ENCODE measurements around the gene GPC6.
A peak's percentile ranks its signal among the peaks of the same experiment; 100 is the strongest.
"Not testable (repeated sequence)": the region's sequence is repeated elsewhere in the genome, so short reads cannot be mapped to it uniquely, and the experiment has no call there.

GPC6 gene

DNA sequence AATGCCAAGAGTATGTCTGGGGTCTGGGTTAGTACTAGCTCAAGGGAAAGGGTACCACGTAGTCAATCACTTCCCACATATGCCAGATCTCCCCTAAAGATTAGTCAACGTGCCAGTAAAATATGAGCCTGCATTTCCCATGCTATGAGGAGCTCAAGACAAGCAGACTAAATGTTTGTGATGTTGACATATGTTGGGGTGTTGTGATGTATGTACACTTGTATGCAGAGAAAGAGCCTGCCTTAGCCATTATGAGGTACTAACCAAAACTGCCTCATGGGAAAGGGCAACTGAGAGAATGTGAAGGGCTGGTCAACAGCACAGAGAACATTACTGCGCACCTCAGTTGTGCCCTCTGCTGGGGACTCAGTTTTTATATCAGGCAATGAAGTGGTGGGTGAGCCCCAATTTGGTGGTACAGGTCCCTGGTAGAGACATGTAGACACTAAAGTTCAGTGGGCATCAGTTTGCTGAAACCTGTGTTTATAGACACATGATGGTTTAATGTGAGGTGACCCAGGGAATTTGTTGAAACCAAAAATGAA, 965.9 kb downstream of the GPC6 start:
- DNase-seq = no peak

DNA sequence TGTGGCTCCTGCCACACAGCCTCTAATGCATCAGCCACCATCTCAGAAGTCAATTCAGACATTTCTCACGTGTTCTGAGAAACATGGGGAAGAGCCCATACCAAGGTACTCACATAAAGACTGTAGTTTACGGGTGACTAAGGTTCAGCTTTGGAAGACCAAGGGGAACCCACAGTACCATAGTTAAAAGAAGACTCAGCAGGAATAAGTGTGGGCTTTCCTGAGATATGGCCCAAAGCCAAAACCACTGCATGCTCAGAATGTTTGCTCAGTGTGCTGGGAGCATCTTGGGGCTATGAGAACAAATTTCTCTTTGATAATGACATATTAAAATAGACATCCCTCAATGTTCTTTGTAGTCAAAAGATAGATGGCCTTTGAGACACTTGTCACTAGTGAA, 969.1 kb downstream of the GPC6 start:
- peak; percentile 44 for DNase-seq

DNA sequence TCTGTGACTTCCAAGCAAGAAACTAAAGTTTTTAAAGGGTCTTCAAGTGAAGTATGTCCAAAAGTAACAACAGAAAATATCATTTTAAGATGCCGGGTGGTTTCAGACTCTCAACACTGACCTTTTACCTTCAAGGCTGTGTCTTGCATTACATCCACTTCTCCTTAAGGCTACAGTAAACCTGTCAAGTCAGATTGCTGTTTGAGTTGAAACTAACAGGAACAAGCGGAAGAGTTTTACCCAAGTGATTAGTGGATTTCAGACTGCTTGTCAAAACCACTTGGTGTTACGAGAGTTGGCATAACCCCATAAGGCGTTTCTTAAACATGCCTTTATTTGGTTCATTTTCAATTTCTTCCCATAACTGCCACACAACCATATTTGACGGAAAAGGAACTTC, 969.8 kb downstream of the GPC6 start:
- no peak for DNase-seq

DNA sequence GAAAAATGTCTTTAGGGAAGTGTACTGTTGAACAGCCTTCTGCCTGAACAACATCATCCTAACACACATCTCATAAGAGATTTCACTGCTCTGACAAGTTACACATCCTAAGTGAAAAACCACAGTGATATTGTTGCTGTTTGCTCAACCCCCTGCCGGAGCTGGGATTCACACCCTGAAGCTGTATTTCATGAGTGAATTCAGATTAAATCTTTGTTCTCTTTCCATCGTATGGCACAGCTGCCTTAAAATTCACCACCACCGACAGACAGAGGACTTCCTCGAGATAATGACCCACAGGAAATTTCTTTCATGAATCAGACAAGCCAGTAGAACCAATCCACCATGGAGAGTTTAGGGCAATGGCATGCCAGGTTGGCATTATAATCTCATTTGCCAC, 972.1 kb downstream of the GPC6 start:
- DNase-seq = no peak

DNA sequence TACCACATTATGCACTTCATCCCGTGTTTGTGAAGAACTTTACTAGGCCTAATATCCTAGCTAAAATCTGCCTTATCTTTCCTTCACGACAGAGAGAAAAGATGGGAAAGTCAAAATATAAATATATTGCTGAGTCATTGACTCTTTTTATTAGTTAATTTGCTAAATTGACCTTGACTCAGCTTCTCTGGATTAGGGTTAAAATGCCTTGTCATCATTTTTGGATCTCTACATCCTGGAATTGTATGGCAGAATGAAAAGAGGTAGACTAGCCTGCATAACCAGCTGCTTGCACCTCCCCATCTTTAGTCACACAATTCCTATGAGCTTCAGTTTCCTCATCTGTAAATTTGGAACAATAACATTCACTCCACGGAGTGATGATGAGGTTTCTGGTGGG, 972.5 kb downstream of the GPC6 start:
- no peak for DNase-seq

DNA sequence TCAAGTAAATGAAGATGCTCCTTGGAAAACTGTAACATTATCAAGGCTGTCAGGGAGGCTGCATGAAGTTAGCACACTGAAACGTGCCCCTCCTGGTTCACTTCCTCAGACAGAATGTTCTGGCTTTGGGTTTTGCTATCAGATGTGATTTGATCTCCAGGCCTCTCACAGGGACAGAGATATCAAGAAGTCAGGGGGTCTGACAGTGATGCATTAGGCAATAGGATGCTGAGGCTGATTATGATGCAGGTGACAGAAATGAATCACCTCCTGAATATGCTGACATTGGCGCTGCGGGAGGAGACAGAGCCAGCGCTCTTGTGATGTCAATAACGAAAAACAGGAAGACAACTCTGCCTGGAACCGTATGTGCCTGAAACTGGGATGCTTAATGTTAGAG, 974.4 kb downstream of the GPC6 start:
- no peak for DNase-seq

DNA sequence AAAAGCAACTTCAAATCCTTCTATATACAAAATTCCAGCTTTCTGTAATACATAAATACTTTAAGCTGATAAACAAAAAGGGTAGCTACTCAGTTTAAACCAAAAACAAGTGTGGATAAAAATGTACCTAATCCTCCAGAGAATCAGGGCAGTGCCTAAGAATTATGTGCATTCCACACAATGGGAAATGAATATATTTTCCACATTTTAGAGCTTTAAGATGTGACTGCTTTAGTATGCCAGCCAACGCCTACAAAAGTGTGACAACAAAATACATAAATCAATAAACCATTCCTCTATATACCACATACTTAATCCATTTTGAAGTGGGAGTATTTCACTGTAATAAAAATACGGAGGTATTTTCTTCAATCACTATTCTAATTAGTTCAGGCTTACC, 977.6 kb downstream of the GPC6 start:
- no peak for DNase-seq

DNA sequence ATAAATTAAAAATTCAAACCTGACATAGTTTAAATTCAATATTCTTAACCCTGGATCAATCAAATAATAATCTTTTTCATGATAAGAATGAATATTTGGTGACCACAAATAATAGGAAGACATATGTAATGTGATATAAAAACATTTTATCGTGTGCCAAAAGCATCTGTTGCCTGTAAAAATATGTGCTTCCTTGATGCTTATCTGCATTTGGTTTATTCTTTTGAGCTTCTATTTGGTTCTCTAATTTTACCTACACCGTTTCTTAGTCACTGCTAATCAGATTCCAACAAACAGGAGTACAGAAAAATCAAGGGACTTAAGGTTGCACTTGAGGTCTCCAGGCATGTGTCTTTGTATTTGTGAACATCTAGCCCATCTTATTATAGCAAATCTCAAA, 978.3 kb downstream of the GPC6 start:
- no peak for DNase-seq

DNA sequence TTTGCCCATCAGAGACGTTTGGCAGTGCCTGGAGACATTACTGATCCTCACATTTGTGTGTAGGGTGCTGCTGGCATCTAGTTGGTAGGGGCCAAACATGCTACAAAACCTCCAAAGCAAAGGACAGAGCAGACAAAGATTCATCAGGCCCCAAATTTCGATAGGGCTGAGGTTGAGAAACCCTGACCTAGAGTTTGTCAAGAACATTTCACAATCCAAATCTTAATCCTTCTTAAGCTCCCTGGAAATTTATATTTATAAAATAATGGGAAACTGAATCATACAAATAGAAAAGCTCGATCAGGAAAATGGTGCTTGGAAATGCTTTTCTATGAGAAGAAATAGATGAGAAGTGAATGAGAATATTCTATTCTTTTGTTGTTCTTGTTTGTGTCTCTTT, 979.3 kb downstream of the GPC6 start:
- no peak for DNase-seq

DNA sequence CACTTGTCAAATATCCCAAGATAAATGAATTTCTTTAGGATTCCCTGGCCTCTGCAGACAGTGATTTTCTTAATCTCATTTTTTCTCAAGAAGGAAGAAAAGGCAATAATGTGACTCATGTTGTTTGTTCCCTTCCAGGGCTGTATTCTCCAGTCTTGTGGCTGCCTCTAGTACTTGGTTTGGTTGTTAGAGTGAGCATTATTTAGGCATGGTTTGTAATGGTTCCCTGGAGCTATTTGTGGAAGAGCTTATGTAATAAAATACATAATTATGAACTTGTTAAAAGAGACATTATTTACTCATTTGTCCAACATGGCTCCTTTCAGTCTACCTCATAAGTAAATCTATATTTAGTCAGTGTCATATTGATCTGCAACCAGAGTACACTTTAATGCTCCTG, 982.5 kb downstream of the GPC6 start:
- no peak for DNase-seq

DNA sequence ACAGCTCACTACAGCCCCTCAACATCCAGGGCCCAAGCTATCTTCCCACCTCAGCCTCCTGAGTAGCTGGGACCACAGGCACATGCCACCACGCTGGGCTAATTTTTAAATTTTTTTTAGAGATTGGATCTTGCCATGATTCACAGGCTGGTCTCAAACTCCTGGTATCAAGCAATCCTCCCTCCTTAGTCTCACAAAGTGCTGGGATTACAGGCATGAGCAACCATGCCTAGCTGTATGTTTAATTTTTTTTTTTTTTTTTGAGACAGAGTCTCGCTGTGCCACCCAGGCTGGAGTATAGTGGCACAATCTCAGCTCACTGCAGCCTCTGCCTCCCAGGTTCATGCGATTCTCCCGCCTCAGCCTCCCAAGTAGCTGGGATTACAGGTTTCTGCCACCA, 983.3 kb downstream of the GPC6 start:
- DNase-seq = not testable (repeated sequence)

DNA sequence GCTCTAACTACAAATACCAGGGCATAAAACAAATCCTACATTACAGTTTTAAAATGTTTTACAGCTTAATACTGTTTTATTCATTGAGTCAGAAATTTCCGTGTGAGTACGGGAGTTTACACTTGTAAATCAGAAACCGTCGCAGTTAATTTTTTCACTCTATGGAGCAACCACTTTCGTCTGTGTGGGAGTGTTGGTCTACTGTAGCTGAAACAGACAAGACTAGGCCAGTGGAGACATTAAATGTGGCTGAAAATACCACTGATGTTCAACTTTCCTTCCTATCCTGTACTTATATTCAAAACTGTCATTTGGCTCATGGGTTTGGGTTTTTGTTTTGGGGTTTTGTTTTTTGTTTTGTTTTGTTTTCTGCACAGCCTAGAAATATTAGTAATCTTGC, 984.2 kb downstream of the GPC6 start:
- no peak for DNase-seq

DNA sequence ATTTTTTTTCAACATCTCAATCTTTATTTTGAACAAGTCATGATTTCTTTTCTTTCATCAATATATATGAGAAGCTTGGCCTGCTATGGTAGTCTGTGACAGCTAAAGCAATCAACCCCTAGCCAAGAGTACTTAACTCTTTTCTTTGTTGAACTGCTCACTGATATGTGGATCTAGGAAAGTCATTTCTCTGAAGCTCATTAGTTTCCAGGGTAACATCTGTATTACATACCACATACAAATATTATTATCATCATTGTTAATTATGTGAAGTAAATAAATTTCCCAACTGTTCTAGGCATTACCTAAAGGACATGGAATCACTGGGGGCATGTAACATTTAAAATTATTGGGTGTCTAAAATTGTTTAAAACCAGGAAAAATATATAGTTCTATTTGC, 985.6 kb downstream of the GPC6 start:
- DNase-seq = no peak

DNA sequence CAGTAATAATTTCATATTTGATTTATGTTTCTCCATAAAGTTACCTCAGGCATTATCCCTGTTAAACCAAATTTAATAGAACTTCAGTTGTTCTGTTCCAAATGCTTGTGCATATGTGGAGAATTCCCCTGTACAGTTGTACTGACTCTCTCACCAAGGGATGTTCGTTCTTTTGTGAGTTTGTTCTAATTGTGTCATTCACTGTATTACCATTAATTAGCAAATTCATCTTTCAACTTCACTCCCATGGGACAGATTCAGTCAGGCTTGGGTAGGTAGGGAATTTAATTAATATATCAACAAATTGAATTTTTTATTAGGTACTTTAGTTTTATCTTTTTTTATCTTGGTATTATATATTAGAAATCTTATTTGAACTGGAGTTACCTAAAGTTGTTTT, 987.5 kb downstream of the GPC6 start:
- no peak for DNase-seq

DNA sequence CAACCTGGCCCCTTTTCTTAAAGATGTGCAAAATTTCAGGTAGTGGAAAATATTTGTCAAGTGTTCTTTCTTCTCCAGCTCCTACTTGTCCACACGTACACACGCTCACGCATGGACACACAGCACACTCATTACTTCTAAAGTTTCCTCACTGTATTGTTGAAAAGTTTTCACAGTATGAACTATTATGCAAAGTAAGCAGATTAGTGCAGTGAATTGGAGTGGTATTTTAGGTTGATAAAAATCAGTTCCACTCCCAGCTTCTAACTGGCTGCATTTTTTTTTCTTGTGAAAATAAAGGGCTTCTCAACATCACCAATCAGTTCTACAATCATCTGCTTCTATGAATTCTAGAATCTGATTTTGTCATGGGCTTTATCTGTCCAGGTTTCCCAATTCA, 988.4 kb downstream of the GPC6 start:
- no peak for DNase-seq

DNA sequence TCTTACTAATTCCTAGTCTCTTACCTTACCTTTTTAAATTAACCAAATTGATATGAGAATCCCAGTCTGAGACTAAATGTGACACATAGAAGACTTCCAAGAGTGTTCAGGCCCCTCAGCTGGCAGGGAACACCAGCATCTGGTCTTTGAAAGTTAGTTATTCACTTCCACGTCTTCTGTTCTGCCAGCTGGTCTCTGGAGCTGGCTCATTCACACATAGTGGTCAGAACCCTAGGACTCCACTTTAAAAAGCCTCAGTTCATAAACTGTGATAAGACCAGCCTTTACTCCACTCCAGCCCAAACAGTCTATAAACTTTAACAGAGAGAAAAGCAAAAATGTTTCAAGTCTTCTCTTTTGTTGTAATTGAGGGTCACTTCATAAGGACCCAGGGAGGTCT, 989.9 kb downstream of the GPC6 start:
- no peak for DNase-seq

DNA sequence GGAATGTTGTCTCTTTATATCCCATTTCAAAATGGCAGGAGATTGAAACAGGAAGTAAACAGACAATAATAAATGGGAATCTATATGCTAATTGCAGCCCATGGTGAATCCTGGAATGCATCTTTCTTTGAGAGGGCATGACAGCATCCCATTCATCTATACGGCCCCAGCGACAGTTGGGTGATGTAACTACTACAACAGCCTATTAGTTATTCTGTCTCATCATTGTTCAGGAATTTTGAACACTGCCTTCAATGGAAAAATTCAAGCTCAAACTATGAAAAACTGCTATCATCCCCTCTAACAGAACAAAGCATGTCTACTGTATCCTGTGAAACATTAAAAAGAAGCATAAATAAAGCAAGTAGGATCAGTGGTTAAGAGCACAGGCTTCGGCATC, 990.8 kb downstream of the GPC6 start:
- DNase-seq = no peak

DNA sequence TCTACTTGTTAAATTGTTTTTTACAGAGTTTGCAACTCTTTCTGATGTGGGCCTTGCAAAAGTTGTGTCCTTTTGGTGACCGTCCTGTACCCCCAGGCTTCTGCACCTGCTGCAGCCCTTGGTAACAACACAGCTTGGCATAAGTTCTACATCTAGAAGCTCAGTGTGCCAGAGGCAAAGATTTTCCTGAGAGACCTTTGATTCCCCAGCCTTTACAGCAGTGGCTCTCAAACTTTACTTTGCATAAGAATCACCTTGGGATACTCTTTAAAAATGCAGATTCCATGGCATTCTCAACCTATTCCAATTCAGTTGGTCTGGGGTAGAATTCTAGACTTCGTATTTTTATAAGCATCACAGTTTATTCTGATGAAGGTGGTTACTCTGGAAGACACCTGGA, 991.9 kb downstream of the GPC6 start:
- no peak for DNase-seq

DNA sequence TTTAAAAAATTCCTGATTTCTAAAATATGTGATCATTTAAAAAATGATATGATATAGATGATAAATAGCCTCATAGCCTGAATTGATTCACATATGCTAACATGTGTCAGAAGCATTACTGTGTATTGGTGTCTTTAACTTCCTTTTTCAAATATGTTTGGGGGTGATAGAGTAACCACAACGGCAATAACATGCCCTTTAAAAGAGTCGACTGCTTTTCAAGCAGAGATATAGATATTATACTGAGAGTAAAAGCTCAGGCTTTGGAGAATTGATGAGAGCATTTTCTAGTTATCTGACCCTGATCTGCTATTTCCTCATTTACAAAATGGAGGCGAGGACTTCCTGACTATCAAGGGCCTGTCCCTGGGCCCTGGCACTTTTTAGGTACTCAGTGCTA, 992.3 kb downstream of the GPC6 start:
- DNase-seq = no peak

DNA sequence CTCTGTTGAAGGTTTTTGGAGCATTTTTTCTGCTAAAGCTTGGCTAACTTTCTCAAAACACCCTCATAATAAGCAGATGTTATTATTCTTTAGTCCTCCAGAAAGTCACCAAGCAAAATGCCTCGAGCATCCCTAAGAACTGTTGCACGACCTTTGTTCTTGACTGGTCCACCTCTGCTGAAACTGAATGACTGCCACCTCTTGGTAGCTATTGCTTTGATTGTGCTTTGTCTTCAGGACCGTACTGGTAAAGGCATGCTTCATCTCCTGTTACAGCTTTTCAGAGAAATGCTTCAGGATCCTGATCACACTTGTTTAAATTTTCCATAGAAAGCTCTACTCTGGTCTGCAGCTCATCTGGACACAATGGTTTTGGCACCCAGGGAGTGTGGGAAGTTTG, 998.1 kb downstream of the GPC6 start:
- no peak for DNase-seq

DNA sequence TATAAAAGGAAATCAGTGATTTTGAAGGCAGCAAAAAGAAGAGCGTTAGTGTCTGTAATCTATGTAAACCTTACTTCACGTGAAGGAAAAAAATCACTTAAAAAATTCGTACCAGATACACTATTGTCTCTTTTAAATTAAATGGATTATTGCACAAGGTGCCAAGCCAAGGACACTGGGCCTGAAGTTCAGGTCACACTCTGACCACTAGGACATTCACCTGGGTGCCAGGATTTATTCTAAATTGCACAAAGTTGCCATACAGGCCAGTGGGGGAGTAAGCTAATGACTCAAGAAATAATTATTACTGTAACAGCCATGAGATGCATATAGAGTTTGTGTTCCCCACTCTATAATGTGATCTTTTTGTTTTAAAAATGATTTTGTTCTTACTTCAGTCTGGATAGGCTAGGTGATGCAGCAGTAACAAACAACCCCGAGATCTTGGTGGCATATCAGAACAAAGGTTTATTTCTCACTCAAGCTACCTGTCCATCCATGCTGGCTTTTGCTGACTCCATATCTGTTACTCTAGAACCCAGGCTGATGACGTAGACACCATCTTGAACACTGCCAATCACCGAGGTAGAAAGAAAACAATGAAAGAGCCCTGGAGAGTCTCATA, 1000.8 kb downstream of the GPC6 start:
- DNase-seq = no peak

DNA sequence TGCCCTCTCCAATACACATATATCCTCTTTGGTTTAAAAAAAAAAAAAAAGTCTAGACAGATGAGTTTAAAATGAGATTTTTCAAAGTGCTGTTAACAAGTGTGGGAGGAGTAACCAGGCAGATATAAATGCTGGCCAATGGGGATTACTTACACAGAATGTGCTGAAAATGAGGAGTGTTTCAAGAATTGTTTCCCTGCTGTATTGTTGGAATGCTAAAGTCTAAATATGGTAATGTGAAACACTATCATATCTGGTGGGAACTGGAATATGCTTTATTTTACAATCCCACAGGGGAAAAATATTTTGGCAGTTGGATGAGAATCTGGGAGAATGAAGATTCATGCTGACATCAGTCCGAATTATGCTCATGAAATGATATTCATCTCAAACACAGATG, 1002.2 kb downstream of the GPC6 start:
- no peak for DNase-seq

DNA sequence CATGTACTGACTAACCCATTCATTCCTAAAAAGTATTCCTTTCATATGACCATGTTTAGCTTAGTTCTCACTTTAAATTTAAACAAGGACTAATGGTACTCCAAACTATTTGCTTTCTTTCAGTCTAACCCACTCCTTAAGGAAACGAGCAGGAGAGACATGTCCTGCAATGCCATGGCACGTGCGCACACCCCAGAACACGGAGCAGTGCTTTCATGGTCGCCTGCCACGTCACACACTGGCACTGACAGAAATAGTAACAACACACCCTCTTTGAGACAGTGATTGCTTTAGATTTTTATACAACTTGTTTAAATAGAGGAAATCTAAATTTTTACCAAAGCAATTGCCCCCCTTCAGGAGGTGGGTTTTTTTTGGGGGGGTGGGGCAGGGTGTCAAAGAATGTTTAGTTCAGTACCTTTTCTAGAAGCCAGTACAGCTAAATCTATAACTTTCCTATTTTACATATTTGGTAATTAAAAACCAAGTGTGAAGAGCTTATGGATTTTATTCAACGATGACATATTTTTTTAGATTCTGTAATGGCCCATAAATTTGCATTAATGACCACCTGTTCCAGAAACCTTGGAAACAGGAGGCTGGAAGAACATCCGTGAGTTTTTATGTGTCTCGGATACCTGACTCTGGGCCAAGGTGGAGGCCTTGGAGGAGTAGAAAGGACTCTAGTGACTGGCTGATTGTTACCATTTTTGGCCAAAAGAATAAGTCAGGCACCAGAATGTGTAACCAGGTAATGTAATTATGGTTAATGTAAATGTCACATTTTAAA, 1005.7 kb downstream of the GPC6 start:
- DNase-seq = no peak

DNA sequence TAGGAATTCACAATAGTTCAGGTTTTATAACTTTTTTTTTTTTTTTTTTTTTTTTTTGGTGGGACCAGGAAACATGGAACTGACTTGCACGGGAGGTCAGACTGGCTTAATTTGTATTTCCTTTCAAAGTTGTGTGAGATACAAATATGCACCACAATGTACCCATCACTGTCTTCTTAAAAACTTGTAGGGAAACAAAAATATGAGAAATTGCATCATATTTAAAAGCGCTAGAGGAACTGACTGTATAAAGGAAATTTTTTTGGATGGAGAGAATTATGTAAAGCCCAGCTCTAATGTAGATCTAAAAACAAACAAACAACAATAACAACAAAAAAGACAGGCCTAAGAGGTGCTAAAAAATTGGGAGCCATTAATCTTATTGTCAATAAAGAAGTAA, 1006.3 kb downstream of the GPC6 start:
- no peak for DNase-seq

DNA sequence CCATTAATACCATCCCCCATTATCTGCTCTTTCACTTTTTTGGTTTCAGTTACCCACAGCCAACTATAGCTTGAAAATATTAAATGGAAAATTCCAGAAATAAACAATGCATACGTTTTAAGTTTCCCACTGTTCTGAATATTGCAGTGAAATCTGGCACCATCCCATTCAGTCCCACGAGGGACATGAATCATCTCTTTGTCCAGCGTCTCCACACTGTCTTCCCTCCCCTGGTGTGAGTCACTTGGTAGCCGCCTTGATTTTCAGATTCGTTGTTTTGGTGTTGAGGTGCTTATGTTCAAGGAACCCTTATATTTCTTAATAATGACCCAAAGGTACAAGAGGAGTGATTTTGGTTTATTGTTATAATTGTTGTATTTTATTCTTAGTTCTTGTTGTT, 1006.8 kb downstream of the GPC6 start:
- DNase-seq = peak; percentile 4

Measured in T1000 (cell line).